GM21367 (cell line): ENCODE data around the gene PLCE1.

Source experiments
- ATAC-seq: cut with Tn5 transposase; IDR thresholded peaks from one replicate; pipeline ENCODE4 v1.9.1; 2021; ENCODE audit not compliant: unreplicated experiment

Gene PLCE1

DNA sequence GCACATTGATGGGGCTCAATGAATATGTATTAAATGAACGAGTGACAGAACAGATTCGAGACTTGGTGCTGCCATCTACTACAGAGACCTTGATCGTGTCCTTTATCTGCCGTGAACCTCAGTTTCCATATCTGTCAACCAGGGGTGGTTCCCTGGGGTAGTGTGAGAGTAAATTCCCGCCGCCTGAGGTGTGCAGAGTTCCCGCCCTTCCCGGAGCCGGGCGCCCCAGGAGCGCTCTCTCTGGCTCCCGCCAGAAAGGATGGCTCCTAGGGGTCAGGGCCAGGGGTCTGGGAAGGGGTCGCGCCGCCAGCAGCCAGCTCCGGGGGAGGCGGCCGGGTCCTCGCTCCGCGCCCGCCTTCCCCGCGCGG is 333 bp upstream of the PLCE1 start:
- no peak for ATAC-seq

DNA sequence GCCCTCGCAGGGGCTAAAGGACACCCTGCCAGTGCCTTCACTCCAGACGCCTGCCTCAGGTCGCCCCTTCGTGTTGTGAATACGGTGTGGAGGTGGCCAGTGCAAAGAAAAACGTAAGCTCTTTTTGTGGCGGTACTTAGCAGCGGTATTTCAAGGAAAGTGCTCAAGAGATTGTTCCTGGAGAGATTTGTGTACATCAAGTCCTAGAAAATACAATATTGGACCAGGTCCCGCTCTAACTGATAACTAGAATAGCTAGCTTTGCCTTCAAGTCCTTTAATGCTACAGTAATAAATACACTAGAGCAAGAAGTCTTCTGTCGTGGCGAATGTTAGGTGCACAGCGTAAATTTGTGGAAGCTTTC is 689 bp downstream of the PLCE1 start:
- ATAC-seq, result no peak

DNA sequence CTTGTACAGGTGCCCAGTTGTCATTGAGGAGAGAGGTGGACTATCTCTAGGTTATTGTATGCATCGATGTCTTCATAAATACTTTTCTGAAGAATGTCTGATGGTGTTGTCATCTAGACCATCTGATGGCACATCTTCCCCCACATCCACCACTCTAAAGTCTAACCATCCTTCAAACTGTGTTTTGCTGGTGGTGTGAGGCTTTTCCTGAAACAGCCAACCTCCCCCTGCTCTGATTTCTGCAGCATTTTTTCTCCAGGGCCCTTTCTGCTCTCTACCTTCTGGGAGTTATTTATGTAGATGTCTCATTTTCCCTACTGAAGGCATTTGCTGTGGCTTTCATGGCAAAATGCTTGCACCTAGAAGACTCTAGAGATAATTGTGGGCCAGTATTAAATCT is 1.5 kb downstream of the PLCE1 start:
- no peak for ATAC-seq

DNA sequence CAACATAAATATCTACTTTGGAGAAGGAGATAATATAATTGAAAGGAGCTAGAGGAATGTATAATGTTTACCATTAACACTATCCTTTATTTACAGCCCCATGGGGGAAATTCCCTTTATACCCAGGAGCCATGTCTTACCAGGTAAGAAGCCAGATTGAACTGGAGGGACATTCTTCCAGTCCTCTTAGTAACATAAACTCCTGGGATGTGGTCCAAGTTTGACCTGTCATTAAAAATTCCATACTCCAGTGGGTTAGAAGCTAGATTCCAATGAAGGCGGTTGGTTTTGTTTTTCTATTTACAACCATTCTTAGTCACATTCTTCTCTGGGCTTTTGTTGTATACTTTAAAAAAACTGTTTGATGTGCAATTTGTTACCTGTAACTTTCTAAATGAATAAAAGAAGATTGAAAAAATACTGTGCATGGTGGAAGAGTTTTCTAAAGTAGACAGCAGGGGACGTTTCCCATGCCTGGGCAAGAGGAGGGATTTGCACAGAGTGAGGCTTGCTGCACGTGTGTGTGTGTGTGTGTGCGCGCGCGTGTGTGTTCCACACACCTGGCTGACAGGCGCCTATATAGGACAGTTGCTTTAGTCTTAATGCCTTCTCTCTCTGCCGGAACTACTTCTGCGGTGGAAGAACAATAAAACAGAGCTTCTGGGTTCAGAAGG is 2.0 kb downstream of the PLCE1 start:
- no peak for ATAC-seq

DNA sequence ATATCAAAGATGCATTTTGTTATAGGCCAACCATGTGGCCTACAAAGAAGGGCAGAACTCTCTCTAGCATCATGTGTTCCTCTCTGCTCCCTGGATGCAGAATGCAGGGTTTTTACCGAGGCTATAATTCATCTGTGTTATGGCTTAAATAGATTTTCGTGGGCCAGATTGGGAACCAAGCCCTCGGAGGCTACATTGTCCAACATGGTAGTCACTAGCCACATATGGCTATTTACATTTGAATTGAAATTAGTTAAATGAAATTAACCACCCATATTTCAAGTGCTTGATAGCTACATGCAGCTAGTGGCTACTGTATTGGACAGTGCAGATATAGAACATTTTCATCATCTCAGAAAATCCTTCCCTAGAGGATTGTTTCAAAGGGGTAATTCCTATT is 2.8 kb downstream of the PLCE1 start:
- no peak for ATAC-seq

DNA sequence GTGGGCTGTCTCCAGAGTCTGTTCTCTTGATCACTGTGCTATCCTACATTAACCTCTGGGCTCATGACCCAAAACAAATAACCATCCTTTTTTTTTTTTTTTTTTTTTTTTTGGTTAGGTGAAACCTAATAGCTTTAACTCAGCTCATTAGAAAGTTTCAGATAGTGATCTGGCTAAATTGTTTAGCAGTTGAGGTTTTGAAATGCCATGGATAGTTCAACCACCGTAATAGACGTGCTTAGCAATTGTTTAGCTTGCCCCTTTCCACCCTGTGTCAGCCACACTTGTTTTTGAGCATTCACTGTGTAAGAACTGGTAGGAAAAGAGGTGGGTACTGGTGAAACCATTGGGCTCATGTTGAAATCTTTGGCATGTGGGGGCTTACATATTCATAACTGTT is 3.8 kb downstream of the PLCE1 start:
- no peak for ATAC-seq

DNA sequence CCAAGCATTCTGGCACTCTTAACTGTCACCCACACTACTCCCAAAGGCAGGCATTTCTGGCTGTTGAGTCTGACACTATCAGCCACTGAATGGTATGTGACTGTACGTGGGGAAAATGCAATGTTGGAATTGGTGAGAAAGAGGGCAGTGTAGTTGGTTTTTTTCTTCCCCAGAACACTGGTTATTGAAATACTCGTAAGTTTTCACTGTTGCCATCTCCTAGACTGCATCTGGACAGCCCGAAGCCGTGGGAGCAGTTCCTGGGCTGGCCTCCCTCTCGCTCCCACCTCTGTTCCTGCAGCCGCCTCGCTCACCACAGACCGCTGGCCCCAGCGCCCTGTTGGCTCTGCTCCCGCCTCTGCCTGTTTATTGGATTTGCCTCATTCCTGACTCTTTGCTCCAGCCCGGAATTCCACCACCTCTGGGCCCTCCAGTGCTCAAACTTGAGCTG is 5.7 kb downstream of the PLCE1 start:
- ATAC-seq, result no peak

DNA sequence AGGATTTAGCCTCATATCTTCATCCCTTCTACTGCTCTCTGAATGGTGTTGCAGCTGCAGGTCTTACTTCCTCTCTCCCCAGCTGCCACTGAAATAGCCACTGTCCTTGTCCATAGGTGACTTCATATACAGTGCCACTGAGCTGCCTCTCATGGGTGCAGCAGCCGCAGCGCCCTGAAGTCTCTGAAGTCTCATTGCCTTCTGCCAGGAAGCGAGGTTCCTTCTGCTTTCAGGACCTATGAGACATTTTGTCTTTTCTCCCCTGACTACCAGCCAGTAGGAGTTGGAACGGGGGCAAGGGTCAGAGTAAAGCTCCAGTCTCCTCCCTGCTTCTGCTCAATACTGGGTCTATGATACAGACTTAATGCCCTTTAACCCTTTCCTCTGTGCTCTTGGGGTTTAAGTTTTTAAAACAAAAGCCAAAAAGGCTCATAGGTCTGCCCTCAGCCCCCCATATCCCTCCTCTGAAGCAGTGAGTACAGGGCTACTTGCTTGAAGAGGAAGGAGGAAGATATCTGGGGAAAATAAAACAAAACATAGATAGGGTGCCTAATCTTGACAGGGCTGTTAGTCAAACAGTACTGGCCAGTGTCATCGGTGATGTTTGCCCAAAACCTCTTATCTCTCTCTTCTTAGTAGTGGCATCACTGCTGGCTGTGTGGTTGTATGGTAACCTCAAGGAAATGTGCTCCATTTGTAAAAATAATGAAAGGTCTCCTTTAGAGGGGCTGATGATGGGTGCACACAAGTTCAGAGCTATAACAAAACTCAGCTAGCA is 7.1 kb downstream of the PLCE1 start:
- ATAC-seq, result no peak

DNA sequence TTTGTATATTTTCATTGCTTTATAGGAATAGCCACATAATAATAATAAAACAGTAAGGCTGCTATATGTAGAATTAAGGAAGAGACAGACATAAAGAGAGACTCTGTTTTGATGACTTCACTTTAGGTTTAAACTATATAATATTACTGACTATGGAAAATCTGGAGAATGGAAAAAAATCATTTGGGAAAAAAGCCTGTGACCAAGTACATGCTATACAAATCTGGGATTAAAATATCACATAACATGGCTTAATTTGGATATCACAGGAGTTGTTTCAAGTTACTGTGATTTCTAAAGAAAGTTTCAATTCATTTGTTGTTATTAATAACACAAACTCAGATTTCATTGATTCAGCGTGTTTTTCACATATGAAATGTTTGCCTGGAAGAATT is 7.7 kb downstream of the PLCE1 start:
- no peak for ATAC-seq

DNA sequence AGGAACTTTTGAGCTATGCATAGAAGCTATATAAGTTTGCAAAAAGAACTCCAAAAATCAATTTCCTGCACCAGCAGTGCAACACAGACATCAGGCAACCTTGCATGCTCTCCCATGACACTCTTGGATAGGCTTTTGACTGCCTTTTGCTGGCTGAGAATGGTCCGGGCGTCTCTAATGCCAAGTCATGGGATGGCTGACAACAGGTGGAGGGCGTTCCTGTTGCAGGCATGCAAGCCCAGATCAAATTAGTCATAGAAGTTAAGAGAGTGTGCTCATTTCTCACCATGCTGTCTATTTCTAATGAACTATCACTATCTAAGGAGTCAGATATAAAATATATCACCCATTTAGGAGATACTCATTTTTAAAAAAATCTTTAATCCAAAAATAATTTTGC is 8.4 kb downstream of the PLCE1 start:
- ATAC-seq, result no peak

DNA sequence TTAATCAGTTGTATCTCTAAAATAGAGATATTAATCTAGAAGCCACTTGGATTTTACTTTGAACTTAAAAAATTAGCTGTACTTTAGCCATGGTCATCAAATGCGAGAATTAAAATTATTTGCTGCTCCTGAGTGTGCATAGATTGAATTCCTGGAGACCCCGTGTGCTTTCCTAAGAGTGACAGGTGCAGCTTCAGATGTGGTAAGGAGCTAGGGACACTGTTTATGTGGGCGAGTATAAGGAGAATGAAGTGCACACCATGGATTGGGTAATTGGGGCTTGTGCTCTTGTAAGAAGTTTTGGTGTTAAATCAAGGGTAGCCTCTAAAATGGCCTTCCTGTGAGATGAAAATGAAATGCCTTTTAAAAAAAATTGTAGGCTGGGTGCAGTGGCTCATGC is 9.8 kb downstream of the PLCE1 start:
- no peak for ATAC-seq

DNA sequence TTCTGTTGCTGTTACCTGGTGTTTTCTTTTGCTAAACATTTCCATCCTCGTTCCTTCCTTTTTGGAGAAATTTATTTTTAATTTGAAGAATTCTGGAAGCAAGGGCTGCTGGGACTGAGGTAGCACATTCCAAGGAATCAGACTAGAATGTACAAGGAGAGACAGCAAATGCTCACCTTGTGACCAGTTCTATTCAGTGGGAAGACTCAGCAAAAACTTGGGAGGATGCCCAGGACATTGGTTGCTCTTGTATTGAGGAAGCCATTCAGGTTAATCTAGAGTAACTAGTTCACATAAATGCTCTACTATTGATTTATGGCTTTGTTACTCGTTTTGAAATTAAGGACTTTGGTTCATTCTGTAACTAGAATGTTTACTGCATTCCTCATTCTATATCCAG is 11.3 kb downstream of the PLCE1 start:
- ATAC-seq, result no peak

DNA sequence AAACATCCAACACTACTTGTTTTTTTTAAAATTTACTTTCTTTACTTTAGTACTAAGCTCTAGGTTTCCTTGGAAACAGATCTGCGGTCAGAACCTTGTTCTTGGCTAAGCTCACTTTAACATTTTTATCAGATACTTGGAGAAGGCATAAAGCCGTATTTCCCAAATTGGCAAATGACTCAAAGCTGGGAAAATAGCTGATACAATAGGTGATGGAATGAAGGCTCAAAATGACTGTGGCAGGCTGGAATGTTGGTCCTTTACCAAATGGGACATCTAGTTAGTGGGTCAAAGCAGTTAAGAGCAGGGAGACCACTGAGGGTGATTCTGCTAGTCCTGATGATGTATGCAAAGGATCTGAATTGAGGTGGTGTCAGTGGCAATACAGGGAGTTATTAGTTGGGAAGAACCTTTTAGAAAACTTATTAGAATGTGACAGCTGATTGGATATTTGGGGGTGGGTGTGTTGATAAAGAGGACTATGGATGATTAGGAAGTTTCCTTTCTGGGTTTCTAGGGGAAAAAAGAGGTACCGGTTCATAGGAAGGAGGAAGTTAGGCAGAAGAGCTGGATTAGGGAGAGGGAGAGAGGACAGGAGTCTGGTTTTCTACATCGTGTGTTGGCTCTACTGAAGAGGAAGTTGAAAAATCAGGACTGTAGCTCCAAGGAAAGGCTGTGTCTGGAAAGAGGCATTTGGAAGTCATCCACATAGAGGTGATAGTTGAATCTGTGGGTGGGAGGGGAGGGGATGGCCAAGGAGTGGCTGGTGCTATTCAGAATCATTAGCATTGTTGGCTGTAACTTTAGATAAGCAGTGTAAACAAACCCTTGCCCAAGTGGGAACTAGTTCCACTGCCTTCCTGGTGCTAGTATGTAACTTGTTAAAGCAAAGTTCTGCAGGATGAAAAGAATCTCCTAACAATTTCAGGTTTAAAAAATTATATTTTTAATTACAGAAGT is 13.1 kb downstream of the PLCE1 start:
- ATAC-seq, result no peak

DNA sequence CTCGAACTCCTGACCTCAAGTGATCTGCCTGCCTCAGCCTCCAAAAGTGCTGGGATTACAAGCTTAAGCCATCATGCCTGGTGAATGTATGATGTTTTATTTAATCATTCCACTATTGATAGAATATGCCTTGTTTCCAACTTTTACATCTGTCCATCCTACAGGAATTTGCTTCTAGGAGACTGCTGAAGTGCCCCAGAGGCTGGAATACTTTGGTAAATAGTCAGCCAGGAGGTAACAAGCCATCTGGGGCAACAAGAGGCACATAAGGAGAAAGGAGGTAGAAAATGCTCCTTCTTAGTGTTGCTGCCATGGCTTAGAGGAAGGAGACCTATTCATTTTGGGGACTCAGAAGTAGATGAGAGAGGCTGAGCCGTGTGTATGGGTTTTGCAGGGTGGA is 14.8 kb downstream of the PLCE1 start:
- no peak for ATAC-seq

DNA sequence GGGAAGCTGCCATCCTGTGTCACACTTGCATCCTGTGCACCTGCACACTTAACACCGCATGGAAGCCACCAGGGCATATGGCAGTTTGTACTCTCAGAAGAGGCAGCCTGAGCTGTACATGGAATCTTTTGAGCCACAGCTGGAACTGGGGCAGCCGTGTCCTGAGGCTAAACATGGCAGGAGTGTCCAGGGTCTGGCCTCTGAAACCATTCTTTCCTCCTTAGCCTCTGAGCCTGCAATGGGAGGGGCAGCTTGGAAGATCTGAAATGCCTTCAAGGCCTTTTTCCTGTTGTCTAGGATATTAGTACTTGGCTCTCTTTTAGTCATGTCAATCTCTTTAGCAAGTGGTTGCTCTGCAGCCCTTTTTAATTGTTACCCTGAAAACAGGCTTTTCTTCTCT is 16.4 kb downstream of the PLCE1 start:
- no peak for ATAC-seq

DNA sequence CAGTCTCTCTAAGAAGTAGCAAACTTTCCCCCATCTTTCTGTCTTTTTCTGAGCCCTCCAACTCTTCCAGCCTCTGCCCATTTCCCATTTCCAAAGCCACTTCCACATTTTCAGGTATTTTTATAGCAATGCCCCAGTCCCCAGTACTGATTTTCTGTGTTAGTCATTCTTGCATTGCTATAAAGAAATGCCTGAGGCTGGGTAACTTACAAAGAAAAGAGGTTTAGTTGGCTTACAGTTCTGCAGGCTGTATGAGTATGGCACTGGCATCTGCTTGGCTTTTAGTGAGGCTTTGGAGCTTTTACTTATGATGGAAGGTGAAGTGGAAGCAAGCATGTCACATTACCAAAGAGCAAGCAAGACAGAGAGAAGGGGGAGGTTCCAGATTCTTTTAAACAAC is 17.2 kb downstream of the PLCE1 start:
- no peak for ATAC-seq

DNA sequence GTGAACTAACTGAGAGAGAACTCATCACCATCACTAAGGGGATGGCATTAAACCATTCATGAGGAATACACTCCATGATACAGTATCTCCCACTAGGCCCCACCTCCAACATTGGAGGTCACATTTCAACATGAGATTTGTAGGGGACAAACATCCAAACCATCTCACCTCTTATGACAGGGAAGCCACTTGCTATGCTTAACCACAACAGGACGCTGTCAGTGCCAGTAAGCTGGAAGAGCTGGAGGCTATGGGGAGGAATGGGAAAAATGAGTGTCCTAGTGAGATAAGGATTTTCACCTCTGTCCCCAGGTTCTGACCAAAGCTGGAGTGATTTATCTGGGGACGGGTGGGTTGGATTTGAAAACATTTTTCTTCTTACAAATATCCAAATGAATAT is 17.6 kb downstream of the PLCE1 start:
- no peak for ATAC-seq

DNA sequence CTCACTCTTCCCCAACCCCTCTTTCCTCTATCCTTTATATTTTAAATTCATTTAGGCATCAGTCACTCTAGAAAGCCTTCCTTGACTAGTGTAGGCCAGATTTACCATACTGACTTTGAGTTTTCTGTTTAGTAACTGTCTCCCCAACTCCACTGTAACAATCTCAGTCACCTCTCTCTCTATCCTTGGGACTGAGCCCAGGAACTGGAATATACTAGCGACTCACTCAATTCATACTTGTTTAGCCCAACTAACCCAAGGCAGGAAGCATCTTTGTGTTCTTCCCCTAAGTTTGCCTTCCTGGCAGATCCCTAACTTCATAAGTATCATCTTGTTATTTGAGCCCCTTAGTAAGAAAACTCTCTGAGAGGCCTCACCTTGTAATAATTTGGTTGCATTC is 19.1 kb downstream of the PLCE1 start:
- ATAC-seq, result no peak

DNA sequence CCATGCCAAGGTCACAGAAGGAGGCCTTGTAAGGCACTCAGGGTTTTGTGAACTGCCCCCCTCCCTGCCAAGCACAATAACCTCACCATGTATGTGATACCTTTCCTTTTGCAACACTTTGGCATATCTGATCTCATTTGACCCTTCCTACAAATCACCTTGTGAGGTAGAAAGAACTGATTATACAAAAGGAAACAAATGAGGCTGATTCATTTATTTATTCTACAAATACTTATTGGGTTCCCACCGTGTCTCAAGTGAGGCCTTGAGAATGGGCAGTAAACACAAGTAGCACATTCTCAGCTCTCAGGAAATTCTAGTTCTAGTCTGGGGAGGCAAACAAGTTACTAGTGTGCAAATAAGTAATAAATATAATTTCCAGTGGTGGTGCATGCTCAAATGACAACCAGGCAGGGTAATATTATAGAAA is 19.6 kb downstream of the PLCE1 start:
- no peak for ATAC-seq

DNA sequence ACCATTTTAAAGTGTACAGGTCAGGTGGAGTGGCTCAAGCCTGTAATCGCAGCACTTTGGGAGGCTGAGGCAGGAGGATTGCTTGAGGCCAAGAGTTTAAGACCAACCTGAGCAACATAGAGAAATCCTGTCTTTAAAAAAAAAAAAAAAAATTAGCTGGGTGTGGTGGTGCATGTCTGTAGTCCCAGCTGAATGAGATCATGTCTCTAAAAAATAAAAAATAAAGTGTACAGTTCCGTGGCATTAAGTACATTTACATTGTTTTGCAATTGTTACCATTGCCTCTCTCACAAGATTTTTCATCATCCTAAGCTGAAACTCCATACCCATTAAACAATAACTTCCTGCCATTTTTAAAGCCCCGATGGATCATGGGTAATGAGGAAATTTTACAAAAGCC is 20.6 kb downstream of the PLCE1 start:
- ATAC-seq, result no peak
